GM19324 (cell line): Measurements from ENCODE around the gene ITPRIP.
A peak's percentile ranks its signal among the peaks of the same experiment; 100 is the strongest.

Source experiments
- ATAC-seq: cut with Tn5 transposase; IDR thresholded peaks from one replicate; pipeline ENCODE4 v1.9.1; 2021; ENCODE audit warnings: mild to moderate bottlenecking, moderate library complexity; ENCODE audit not compliant: unreplicated experiment, low FRiP score

ITPRIP gene

GRCh38 chr10:104326991-104327610 is 11.2 kb downstream of the ITPRIP start:
- no peak for ATAC-seq

GRCh38 chr10:104325436-104326435 is 12.5 kb downstream of the ITPRIP start:
- no peak for ATAC-seq

GRCh38 chr10:104324931-104325330 is 13.3 kb downstream of the ITPRIP start:
- ATAC-seq = no peak

GRCh38 chr10:104324221-104324686 is 14.0 kb downstream of the ITPRIP start:
- ATAC-seq = no peak

- no peak for ATAC-seq
Measured at GRCh38 chr10:104323760-104324201, 14.5 kb downstream of the ITPRIP start.

GRCh38 chr10:104323085-104323484 is 15.2 kb downstream of the ITPRIP start:
- ATAC-seq = no peak

- ATAC-seq = peak; percentile 73
Measured at GRCh38 chr10:104322416-104322782, 15.9 kb downstream of the ITPRIP start.

- no peak for ATAC-seq
Measured at GRCh38 chr10:104321725-104322415, 16.4 kb downstream of the ITPRIP start.

GRCh38 chr10:104321226-104321625 is 17.0 kb downstream of the ITPRIP start:
- no peak for ATAC-seq

- ATAC-seq = no peak
Measured at GRCh38 chr10:104318810-104319741, 19.2 kb downstream of the ITPRIP start.

- no peak for ATAC-seq
Measured at GRCh38 chr10:104318326-104318725, 19.9 kb downstream of the ITPRIP start.

- ATAC-seq = peak; percentile 19
Measured at GRCh38 chr10:104317726-104318299, 20.5 kb downstream of the ITPRIP start.

GRCh38 chr10:104317269-104317710 is 21.0 kb downstream of the ITPRIP start:
- ATAC-seq = peak; percentile 26

GRCh38 chr10:104316321-104317099 is 21.8 kb downstream of the ITPRIP start:
- ATAC-seq = no peak

- ATAC-seq = no peak
Measured at GRCh38 chr10:104315486-104315921, 22.8 kb downstream of the ITPRIP start.

GRCh38 chr10:104314591-104315485 is 23.4 kb downstream of the ITPRIP start:
- no peak for ATAC-seq

GRCh38 chr10:104311184-104311720 is 27.0 kb downstream of the ITPRIP start:
- no peak for ATAC-seq
